ENCODE results near the gene MYO18A. TPM values are rescaled to one million over a fixed set of nuclear protein-coding genes. Genes with fewer than 3 reads are reported as not detected.
A peak's percentile ranks its signal among the peaks of the same experiment; 100 is the strongest.

The MYO18A gene
- polyA plus RNA-seq, 12 donors: 125 to 328 (median 222) TPM; not detected in 1

DNA sequence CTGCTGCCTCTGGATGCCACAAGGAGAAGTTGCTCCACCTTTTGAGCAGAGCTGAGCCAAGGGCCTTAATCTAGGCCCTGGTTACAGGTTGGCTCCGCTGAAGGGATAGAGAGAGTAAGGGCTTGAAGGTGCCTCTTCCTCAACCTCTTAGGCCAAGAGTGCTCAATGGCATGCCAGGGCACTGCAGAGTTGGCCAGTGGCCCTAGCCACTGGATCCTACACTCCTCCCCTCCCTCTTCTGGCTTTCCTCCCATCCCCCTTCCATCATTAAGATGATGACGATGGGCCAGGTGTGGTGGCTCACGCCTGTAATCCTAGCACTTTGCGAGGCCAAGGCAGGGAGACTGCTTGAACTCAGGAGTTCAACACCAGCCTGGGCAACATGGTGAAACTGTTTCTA, 50.5 kb downstream of the MYO18A start:
- DNase-seq: no peak

DNA sequence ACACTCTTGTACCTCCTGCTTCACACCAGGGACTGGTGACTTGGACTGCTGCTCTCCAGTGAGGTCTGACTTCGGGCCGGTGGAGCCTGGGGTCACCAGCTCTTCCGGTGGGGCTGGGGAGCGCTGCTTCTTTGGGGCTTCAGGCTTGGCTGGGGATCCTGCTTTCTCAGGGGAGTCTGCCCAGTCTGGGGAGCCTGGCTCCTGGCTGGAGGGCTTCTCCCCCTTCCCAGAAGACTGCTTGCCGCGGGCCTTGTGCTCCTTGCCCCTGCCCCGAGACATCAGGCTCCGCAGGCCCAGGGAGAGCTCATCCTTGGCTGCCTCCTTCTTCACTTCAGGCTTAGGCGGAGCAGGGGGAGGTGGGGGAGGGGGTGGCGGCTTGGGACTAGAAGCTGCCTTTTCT, 52.4 kb downstream of the MYO18A start:
- DNase-seq: no peak

DNA sequence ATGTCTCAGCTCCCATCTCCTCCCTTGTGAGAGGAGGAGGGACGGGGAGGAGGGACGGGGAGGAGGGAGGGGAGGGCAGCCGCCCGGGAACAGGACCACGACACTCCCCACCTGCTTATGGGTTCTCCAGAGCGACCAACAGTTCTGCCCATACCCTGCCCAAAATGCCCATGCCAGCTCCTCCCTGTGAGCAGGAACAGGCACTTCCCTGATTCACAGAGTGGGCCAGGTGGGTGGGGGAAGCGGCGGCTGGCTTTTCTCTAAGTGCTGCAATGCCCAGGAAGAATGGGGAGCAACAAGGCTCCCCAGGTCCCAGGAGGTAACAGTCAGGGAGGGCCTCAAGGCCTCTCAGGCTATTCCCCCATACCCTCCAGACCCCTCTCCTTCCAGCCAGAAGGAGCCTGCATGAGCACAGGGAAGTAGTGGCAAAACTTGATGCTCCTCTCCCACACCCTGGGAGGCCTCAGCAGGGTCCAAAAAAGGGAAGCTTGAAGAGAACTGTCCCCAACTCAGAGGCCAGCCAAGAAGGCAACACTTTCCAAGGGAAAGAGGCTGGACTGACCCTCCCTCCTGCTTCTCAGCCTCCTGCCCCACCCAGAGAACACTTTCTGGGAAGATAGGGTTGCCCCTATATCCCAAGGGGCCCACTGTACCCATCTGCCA, 53.8 kb downstream of the MYO18A start:
- DNase-seq: no peak

DNA sequence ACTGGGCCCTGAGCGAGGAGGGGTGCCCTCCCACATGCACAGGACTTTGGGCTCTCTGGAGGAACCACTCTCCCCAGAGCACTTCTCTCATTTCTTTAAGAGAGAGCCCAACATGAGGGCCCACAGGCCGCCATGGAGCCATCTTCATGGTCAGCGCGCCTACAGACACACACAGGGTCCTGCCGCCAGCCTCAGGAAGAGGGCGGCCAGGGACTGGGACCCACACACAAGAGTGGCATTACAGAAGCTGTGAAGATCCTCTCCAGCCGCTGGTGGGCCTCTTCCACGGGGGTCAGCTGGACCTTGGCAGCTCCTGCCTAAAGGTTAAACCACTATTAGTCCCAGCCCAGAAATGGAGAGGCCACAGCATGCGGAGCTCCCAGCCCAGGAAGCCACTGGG, 54.5 kb downstream of the MYO18A start:
- DNase-seq: no peak

DNA sequence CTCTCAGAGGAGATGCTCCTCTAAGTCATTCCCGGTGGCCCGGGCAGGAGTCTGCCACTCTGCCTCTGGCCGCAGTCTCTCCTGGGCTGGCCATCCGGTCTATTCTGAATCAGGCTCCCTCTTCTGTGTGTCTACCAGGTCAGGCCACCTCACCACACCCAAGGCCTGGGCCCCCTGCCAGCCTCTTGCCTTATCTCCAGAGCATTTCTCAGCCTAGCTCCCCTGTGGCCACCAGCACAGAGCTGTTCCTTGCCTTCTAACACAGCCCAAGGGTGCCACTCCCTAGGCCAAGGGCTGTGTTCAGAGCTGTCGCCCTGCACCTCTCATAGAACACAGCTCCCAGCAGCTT, 55.3 kb downstream of the MYO18A start:
- DNase-seq: no peak

DNA sequence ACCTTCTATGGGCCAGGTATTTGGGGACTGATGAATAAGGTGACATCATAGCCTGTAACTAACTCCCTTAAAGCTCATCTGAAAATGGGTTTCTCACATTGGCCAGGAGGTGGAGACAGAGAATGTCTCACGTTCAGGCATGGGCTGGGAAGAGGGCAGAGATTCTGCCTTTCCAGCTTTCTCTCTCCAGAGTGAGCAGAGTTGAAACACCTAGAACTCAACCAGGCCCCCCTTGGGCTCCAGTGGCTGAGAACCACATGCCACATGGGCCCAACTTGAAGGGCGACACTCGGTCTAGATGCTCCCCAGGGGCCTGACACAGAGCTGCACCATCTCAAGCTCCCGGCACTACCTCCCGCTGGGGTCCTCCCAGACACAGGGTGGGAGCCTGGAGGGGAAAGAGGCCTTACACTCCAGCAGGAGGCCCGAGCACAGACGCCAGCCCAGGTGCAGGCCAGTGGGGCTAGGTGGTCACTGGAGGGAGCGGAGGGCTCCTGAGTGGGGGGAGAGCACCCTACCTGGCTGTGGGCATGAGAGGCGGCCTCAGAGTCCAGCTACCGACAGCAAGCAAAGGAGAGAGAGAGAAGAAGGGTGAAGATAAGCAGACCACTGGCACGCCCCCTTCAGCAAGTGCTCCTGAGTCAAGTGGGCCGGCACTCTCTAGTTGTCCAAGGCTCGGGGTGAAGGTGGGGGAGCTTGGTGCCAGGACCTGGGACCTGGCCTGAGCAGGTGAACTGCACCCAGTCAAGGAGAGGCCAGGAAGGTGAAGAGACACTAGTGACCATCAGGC, 55.9 kb downstream of the MYO18A start:
- DNase-seq: peak; percentile 60

DNA sequence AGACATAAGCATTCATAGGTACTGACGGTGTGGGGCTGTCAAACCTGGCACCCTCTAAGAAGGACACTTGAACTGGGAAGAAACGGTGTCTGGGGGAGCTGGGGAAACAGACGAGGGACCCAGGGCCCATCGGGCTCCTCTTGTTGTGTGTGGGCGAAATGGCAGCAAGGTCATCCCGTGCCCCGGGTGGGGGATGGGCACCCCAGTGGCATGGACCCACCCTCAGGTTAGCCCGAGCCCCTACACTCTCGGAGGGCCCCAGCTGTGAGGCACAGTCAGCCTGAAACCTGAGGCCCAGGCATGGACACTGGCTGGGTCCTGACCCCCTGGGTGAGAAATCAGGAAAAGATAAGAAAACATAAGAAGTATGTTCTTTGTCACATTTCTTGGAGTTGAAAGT, 57.1 kb downstream of the MYO18A start:
- DNase-seq: no peak

DNA sequence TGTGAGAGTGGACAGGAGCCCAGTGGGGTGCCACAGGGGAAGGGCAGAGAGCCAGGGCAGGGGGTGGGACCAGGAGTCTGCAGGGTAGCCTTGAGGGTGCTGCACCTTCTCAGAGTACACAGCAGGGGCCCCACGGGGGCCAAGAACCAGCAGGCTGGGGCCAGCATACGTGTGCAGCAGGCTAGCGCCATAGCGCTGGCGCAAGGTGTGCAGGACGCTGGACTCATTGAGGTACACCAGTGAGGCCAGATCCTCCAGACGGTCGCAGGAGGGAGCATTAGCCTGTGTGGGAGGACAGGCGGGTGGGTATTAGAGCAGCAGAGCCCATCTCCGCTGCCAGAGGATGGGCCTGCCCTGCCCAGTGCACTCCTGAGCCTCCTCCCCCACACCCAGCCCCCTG, 58.8 kb downstream of the MYO18A start:
- no peak for DNase-seq

DNA sequence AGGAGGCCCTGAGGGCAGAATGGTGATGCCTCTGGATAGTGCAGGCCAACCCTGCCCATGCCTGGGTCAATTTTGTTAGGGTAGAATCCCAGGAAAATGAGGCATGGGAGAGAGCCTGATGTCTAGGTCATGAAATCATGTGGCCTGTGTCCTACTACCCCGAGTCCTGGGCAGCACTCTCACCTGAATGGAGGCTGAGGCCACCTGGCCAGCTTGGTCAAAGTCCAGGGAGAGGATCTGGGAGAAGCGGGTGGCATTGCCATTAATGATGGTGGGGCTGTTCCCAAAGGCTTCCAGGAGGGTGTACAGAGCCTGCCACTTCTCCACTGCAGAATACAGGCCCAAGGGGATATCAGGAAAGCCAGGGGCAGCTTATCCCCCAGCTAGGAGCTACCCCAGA, 59.8 kb downstream of the MYO18A start:
- DNase-seq: no peak

DNA sequence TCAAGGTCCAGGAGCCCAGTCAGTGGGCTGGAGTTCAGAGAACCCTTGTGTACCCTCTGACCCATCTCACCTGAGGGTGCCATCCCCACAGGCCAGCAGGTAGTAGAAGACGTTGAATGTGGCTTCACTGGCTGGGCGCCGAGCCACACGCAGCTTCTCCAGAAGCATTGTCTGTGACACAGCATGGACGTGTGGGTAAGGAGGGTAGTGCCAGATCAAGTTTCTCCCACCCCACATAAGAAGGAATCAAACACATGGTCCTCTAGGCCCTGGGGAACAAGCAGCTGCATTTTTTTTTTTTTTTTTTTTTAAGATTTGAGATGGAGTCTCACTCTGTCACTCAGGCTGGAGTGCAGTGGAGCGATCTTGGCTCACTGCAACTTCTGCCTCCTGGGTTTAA, 60.9 kb downstream of the MYO18A start:
- no peak for DNase-seq

DNA sequence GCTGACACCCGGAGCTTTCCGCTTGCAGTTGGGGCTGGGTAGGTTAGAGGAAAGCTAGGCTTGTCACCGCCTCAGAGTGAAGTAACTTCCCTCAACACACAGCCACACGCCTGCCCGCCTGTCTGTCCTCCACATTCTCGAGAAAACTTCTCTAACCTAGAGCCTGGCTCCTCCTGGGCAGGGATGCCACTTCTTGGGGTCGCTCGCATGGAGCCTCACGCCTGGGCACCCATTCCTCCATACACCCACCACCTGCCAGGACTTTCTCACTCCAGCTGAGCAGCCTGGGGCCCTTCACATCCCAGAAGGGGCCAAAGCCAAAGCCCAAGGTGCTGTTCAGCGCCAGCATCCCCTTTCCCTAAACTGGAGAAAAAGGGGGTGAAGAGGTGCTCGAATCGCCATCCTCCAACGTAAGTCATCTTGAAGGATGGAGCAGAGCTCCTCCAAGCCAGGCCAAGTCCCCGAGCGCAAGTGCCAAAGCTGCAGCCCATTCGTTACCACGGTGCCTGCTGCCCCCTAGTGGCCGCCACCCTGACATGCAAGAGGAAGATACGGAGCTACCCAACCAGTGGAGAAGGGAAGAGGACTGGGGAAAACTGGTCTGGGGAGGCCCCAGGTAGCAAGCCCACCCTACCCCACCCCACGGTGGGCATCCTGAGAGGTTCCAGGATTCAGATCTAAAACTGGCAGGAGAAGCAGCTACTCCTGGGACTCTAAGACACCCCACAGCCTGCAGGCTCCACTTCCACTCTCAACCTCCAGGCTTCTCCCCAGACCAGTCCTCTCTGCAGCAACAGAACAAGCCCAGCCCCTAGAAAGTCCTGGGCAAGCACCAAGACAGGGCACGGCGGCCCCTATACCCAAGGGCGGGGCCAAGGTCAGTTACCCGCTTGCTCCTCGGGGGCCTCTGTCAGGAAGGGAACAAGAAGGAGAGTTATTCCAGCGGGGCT, 63.1 kb downstream of the MYO18A start:
- DNase-seq: no peak

DNA sequence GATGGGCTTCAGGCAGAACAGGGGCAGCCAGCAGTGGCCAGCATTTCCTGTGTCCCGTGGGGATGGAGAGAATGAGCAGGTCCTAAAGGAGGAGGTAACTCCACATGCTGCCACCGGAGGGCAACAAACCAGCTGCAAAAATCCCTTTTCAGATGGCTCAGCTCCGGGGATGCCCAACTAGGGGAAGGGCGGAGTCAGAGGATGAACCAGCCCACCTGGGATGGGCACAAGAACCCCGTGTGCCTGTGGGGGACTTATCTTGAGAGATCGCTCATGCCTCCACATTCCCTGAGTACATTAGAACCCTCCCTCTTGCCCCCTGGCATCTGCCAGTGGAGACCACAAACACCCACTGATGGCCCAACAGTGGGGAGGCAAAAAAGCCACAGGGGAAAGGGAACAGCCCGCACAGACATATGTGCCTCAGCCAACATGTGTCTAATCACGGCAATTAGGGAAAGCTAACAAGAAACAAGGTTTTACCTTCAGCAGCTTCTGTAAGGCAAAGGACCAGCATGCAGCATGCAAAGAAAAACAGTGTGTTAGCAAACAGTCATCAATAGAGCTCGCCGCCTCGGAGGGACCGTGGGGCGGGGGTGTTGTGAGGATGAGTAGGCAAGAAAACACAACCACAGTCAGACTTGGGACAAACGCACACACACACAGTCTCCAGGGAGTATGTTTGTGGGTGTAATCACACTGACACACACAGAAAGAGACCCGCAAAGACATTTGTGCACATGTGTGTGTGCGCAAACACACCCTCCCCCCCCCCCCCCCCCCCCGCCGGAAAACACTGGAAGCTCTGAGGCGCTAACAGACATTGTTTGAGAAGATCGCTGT, 64.0 kb downstream of the MYO18A start:
- no peak for DNase-seq

DNA sequence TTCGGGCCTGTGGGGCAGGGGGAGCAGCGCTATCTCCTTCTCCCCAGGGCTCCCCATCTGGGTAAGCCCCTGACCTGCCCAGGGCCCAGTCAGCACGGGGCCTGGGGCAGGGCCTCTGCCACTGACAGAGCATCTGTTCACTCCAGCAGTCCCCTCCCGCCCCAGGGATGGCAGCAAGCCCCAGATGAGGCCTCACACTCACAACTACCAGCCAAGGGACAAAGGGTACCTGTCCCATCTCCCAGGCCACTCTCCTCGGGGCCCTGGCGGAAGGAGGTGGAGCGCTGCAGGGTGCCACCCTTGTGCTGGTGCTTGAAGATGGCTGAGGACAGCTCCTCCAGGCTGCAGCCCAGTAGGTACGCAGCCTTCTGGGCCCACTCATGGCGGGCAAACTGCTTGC, 64.8 kb downstream of the MYO18A start:
- no peak for DNase-seq

DNA sequence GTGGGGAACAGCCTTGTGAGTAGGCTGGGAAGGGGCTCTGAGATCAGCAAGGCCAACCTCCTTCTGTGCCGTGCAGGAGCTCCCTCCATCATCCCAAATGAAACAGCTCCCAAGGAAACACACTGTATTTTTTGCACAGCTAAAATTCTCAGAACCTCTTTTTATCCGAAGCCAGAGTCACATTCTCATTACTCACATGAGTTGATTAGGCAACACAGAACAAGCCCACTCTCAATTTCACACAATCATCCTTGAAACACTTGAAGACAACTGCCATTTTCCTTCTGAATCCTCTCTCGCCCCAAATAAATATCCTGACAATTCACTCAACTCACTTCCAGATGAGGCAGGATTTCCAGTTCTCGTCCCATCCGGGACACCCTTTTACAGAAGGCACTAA, 66.1 kb downstream of the MYO18A start:
- no peak for DNase-seq

DNA sequence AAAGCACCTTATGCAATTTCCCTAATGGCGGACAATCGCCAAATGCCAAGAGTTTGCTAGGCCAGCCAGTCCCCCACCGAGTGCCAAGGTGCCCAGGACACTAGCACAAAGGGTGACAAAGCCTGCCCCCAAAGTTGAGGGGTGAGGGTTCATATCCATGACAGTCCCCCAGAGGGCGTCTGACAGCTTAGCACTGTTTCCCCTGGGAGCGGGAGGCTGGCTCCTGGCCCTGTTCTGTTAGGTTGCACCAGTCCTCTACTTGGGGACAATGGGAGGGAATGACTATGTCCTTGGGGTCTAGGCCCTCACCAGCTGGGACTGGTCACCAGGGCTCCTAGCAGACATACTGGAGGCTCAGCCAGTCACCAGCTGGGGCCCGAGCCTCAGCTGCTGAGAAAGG, 66.9 kb downstream of the MYO18A start:
- DNase-seq: no peak

DNA sequence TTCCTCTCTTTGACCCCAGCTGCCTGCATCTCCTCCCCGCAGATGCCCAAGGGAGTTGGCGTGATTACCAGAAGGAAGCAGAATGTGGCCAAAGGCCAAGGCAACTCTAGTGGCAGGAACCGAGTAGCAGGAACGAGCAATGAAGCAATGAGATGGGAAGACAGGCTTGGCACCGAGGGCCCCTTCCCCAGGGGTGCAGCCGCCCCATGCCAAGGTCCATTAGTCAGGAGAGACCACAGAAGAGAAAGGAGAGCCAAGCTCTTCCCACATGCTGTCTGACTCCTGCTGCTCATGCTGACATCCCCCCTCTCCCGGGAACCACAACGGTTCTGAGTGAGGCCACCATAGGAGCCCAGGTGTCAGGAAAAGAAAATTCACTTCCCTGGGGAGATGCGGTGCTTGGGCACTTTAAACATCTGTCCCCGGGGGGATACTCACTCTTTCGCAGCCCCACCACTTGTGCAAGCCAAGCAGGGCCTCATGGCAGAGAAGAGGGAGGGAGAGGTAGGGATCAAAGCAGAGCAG, 67.4 kb downstream of the MYO18A start:
- no peak for DNase-seq

DNA sequence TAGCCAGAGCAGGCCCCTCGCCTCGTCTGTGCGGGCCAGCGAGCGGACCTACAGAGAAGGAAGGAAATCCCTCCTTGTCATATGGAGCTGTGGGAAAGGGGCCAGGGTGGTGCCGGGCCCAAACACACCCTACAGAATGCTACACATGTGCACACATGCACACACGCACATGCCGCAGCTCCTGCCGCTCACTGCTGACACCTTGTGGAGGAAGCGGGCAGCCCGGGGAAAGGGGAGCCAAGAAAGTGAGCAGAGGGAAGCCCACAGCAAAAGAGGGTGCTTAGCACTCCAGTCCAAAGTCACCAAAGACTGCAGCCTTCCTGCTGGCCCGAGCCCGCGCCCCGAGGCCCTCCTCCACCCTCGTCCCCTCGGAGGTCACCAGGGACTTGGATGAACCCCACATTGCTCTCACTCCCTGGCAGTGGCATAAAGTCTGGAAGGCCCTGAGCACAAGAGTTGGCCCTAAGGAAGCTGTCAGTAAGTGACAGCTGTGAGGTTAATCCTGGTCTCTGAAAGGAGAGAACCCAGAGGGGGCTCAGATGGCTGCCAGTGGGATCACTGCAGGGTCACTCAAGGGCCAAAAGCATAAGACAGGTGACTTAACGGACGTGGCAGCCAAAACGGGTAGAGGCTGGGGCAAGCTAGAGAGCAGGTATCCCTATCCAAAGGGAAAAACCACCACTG, 68.2 kb downstream of the MYO18A start:
- DNase-seq: peak; percentile 81

DNA sequence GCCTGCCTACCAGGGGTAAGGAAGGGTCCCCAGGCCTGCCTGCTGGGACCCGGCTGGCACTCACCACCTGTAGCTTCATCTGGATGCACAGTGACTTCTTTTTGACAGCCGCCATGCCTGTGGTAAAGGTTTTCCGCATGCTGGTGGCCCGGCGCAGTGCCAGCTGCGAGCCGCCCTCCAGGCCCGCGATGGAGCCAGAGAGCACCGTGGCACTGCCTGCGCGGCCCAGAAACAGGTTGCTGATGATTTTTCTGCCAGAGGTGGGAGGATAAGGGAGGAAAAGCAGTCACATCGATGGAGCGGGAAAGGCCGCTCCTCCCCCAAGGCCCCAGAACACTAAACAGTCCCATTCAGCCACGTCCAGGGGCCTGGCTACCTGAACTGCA, 69.8 kb downstream of the MYO18A start:
- no peak for DNase-seq

DNA sequence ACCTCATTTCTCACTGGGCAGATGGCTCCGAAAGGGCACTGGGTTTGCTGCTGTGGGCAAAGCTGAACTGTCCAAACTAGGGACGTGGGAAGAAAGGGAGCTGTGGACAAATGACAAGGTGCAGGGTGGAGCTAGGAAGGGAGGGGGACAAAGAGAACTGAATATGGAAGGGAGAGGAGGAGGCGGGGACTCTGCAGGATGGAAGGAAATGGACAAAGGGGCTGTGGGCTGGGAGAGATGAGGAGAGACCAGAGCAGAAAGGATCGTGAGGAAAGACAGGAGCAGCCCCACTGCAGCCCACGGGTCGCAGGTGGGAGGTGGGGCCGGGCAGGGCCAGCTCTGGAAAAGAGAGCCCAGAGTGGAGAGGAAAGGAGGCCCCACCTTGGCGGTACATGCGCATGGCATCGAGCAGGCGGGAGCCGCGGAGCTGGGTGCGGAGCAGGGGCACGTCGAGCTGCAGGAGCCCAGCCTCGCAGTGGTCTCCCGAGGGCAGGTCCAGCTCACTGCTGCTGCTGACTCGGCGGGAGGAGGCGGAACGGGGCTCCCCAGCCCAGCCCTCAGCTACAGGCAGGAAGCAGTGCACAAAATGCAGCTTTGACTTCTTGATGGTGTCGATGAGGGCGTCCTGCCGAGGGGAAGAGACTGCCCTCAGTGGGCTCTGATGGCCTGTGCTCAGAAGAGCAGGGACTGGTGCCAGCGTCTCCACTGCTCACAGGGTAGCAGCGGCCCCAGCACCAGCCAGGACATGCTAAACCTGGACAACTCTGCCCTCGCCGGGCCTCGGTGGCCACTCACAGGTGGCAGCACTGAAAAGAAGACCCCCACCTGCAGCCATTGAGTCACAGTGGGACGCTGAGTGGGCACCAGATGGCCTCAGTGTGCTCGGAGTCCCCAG, 70.5 kb downstream of the MYO18A start:
- no peak for DNase-seq
